Type B pancreatic cell (in vitro differentiated cells): Measurements from ENCODE around the gene TRIP4. TPM values are rescaled to one million over a fixed set of nuclear protein-coding genes. Genes with fewer than 3 reads are reported as not detected.

Source experiments
- DNase-seq: peaks from one replicate; pipeline ENCODE4 v3.0.0; 2021; ENCODE audit warnings: mixed read lengths; ENCODE audit not compliant: unreplicated experiment; ENCODE audit errors: extremely low spot score
- H3K27ac Mint-ChIP-seq: 2 replicates; pipeline ENCODE4 v1.8.0; 2021; ENCODE audit warnings: mild to moderate bottlenecking, mixed read lengths
- H3K27me3 Mint-ChIP-seq: 2 replicates; pipeline ENCODE4 v1.8.0; 2021; ENCODE audit warnings: mixed read lengths
- H3K36me3 Mint-ChIP-seq: 2 replicates; pipeline ENCODE4 v1.8.0; 2021; ENCODE audit warnings: mixed read lengths
- H3K4me1 Mint-ChIP-seq: one replicate; pipeline ENCODE4 v1.8.0; 2021; ENCODE audit warnings: mixed read lengths; ENCODE audit not compliant: unreplicated experiment
- H3K4me3 Mint-ChIP-seq: 2 replicates; pipeline ENCODE4 v1.8.0; 2021; ENCODE audit warnings: mild to moderate bottlenecking, mixed read lengths
- H3K9me3 Mint-ChIP-seq: 2 replicates; pipeline ENCODE4 v1.8.0; 2021; ENCODE audit warnings: mixed read lengths
- CTCF ChIP-seq: fragments of 200-600 bp; sonication (generic); conservative IDR thresholded peaks from 2 replicates; pipeline ENCODE4 v1.5.0; 2021; ENCODE audit warnings: antibody characterized with exemption, mild to moderate bottlenecking
- total RNA-seq: library from RNA; stranded (reverse); gene quantifications from 2 replicates; pipeline ENCODE4 v1.2.1, GENCODE V29; 2021; ENCODE audit warnings: low replicate concordance

The TRIP4 gene
- total RNA-seq, 1 donor from 2014 or later = 21.1 TPM

- no peak for DNase-seq
- peak overlapping the region; percentile 45 for H3K27ac Mint-ChIP-seq
- H3K4me3 Mint-ChIP-seq = no peak overlapping the region
- peaks cover 31% of the 10 kb centered on the region for H3K4me1 Mint-ChIP-seq
- no peaks in the 10 kb centered on the region for H3K27me3 Mint-ChIP-seq
- no peaks in the 10 kb centered on the region for H3K9me3 Mint-ChIP-seq
- peaks cover 31% of the 10 kb centered on the region for H3K36me3 Mint-ChIP-seq
- no peak for TF ChIP-seq CTCF
These were observed 113.2 kb downstream of the TRIP4 start for GRCh38 chr15:64500695-64501395.

GRCh38 chr15:64501396-64501715 lies 113.7 kb downstream of the TRIP4 start:
- DNase-seq = no peak
- H3K36me3 Mint-ChIP-seq = peaks cover 31% of the 10 kb centered on the region
- H3K4me3 Mint-ChIP-seq = no peak overlapping the region
- H3K27me3 Mint-ChIP-seq = no peaks in the 10 kb centered on the region
- H3K27ac Mint-ChIP-seq = peak overlapping the region; percentile 45
- TF ChIP-seq CTCF = no peak
- H3K9me3 Mint-ChIP-seq = no peaks in the 10 kb centered on the region
- H3K4me1 Mint-ChIP-seq = peaks cover 31% of the 10 kb centered on the region

GRCh38 chr15:64502151-64502550 lies 114.5 kb downstream of the TRIP4 start:
- no peak for DNase-seq
- Mint-ChIP-seq H3K4me1 (peaks cover 37% of the 10 kb centered on the region), H3K27me3 (no peaks in the 10 kb centered on the region), H3K4me3 (no peak overlapping the region), H3K9me3 (no peaks in the 10 kb centered on the region), H3K27ac (peak overlapping the region; percentile 61), H3K36me3 (peaks cover 30% of the 10 kb centered on the region)
- no peak for TF ChIP-seq CTCF

GRCh38 chr15:64502551-64502950 lies 114.9 kb downstream of the TRIP4 start:
- no peaks in the 10 kb centered on the region for H3K9me3 Mint-ChIP-seq
- peak overlapping the region; percentile 61 for H3K27ac Mint-ChIP-seq
- peaks cover 41% of the 10 kb centered on the region for H3K4me1 Mint-ChIP-seq

DNA sequence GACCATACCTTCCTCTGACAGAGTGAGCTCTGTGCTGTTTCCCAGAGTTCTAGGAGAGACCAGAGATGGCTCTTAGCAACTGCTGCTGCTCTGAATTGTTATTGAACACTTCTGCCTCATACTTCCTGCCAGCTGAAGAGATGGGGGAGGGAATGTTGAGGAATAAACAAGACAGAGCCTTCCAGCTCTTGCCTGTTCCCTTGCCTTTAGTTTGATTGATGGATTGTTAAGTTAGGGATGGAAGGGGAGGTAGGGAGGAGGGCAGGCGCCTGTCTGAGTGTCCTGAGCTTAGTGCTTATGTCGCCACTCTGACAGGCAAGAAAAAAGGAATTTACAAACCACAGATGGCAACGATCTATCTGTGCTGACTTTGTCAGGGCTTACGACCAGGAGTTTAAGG lies 115.6 kb downstream of the TRIP4 start:
- H3K4me3 Mint-ChIP-seq = peak overlapping the region; percentile 51
- no peak for DNase-seq
- no peaks in the 10 kb centered on the region for H3K27me3 Mint-ChIP-seq
- H3K9me3 Mint-ChIP-seq = no peaks in the 10 kb centered on the region
- TF ChIP-seq CTCF = no peak
- peaks cover 27% of the 10 kb centered on the region for H3K36me3 Mint-ChIP-seq
- peak overlapping the region; percentile 61 for H3K27ac Mint-ChIP-seq
- H3K4me1 Mint-ChIP-seq = peaks cover 48% of the 10 kb centered on the region

More at GRCh38 chr15:64502551-64502950, 114.9 kb downstream of the TRIP4 start:
- no peak for TF ChIP-seq CTCF
- H3K4me3 Mint-ChIP-seq = no peak overlapping the region
- no peaks in the 10 kb centered on the region for H3K27me3 Mint-ChIP-seq
- no peak for DNase-seq
- peaks cover 27% of the 10 kb centered on the region for H3K36me3 Mint-ChIP-seq
